Measurements from ENCODE around the gene ZNF600.
"Not testable (repeated sequence)": the region's sequence is repeated elsewhere in the genome, so short reads cannot be mapped to it uniquely, and the experiment has no call there.

ZNF600 gene

GRCh38 chr19:52742516-52742915, 44.1 kb downstream of the ZNF600 start:
- in situ Hi-C loops (cut with HindIII; ENCODE audit: low sequenced_read_pairs): no loop called here

GRCh38 chr19:52741951-52742485, 44.6 kb downstream of the ZNF600 start:
- in situ Hi-C loops (cut with HindIII; ENCODE audit: low sequenced_read_pairs): no loop called here

- in situ Hi-C loops (cut with HindIII; ENCODE audit: low sequenced_read_pairs): not testable (repeated sequence)
These were observed 45.2 kb downstream of the ZNF600 start for GRCh38 chr19:52741371-52741770.

GRCh38 chr19:52739576-52739975, 47.0 kb downstream of the ZNF600 start:
- in situ Hi-C loops (cut with HindIII; ENCODE audit: low sequenced_read_pairs): no loop called here

GRCh38 chr19:52735734-52736133, 50.9 kb downstream of the ZNF600 start:
- in situ Hi-C loops (cut with HindIII; ENCODE audit: low sequenced_read_pairs): no loop called here

- in situ Hi-C loops (cut with HindIII; ENCODE audit: low sequenced_read_pairs): no loop called here
These were observed 51.5 kb downstream of the ZNF600 start, which contains the start of gene ZNF611 for GRCh38 chr19:52734893-52735661. ZNF611 (minus strand) TSS chr19:52735044; CDS start chr19:52715894, 19,150 bp downstream.

- in situ Hi-C loops (cut with HindIII; ENCODE audit: low sequenced_read_pairs): no loop called here
These were observed 52.2 kb downstream of the ZNF600 start for GRCh38 chr19:52734331-52734892.

- in situ Hi-C loops (cut with HindIII; ENCODE audit: low sequenced_read_pairs): not testable (repeated sequence)
These were observed 60.5 kb downstream of the ZNF600 start for GRCh38 chr19:52726051-52726450.

- in situ Hi-C loops (cut with HindIII; ENCODE audit: low sequenced_read_pairs): no loop called here
These were observed 61.0 kb downstream of the ZNF600 start for GRCh38 chr19:52725528-52725961.

- in situ Hi-C loops (cut with HindIII; ENCODE audit: low sequenced_read_pairs): no loop called here
These were observed 61.7 kb downstream of the ZNF600 start for GRCh38 chr19:52724701-52725514.

GRCh38 chr19:52723907-52724598, 62.5 kb downstream of the ZNF600 start:
- in situ Hi-C loops (cut with HindIII; ENCODE audit: low sequenced_read_pairs): not testable (repeated sequence)

GRCh38 chr19:52722062-52723003, 64.3 kb downstream of the ZNF600 start:
- in situ Hi-C loops (cut with HindIII; ENCODE audit: low sequenced_read_pairs): no loop called here

GRCh38 chr19:52720541-52720940, 66.0 kb downstream of the ZNF600 start:
- in situ Hi-C loops (cut with HindIII; ENCODE audit: low sequenced_read_pairs): not testable (repeated sequence)

- in situ Hi-C loops (cut with HindIII; ENCODE audit: low sequenced_read_pairs): no loop called here
These were observed 70.1 kb downstream of the ZNF600 start for GRCh38 chr19:52716522-52716921.

- in situ Hi-C loops (cut with HindIII; ENCODE audit: low sequenced_read_pairs): not testable (repeated sequence)
These were observed 70.7 kb downstream of the ZNF600 start for GRCh38 chr19:52715902-52716301.

GRCh38 chr19:52715330-52715729, 71.3 kb downstream of the ZNF600 start:
- in situ Hi-C loops (cut with HindIII; ENCODE audit: low sequenced_read_pairs): not testable (repeated sequence)

All from endothelial cell of hepatic sinusoid (primary cell).